ENCODE measurements around the gene ACACA.

Gene ACACA

GRCh38 chr17:37286430-37286829 lies 120.2 kb downstream of the ACACA start:
- DNase-seq = no peak

GRCh38 chr17:37284191-37284590 lies 122.4 kb downstream of the ACACA start:
- DNase-seq = no peak

- no peak for DNase-seq
Observed at GRCh38 chr17:37283414-37283961, 123.1 kb downstream of the ACACA start.

GRCh38 chr17:37280841-37281240 lies 125.8 kb downstream of the ACACA start:
- no peak for DNase-seq

- no peak for DNase-seq
Observed at GRCh38 chr17:37278247-37278894, 128.3 kb downstream of the ACACA start.

GRCh38 chr17:37276475-37276874 lies 130.2 kb downstream of the ACACA start:
- DNase-seq = no peak

GRCh38 chr17:37274461-37274860 lies 132.2 kb downstream of the ACACA start:
- DNase-seq = no peak

- DNase-seq = no peak
Observed at GRCh38 chr17:37273409-37274051, 133.1 kb downstream of the ACACA start.

GRCh38 chr17:37265446-37266173 lies 141.0 kb downstream of the ACACA start:
- no peak for DNase-seq

- DNase-seq = no peak
Observed at GRCh38 chr17:37261286-37261685, 145.3 kb downstream of the ACACA start.

- no peak for DNase-seq
Observed at GRCh38 chr17:37259030-37259735, 147.5 kb downstream of the ACACA start.

GRCh38 chr17:37256627-37257026 lies 150.0 kb downstream of the ACACA start:
- no peak for DNase-seq

GRCh38 chr17:37255432-37255831 lies 151.2 kb downstream of the ACACA start:
- no peak for DNase-seq

- no peak for DNase-seq
Observed at GRCh38 chr17:37247825-37248224, 158.8 kb downstream of the ACACA start.

GRCh38 chr17:37246085-37246484 lies 160.6 kb downstream of the ACACA start:
- DNase-seq = no peak

- DNase-seq = no peak
Observed at GRCh38 chr17:37240381-37240780, 166.3 kb downstream of the ACACA start.

- DNase-seq = no peak
Observed at GRCh38 chr17:37239690-37240334, 166.8 kb downstream of the ACACA start.

GRCh38 chr17:37234106-37234505 lies 172.5 kb downstream of the ACACA start:
- no peak for DNase-seq

GRCh38 chr17:37233036-37233435 lies 173.6 kb downstream of the ACACA start:
- DNase-seq = no peak

GRCh38 chr17:37231887-37232286 lies 174.7 kb downstream of the ACACA start:
- DNase-seq = no peak

GRCh38 chr17:37230633-37231032 lies 176.0 kb downstream of the ACACA start:
- no peak for DNase-seq

- DNase-seq = no peak
Observed at GRCh38 chr17:37225465-37225864, 181.2 kb downstream of the ACACA start.

GRCh38 chr17:37221865-37222264 lies 184.8 kb downstream of the ACACA start:
- DNase-seq = no peak
